Measurements from ENCODE around the gene FZD10.

Gene FZD10

DNA sequence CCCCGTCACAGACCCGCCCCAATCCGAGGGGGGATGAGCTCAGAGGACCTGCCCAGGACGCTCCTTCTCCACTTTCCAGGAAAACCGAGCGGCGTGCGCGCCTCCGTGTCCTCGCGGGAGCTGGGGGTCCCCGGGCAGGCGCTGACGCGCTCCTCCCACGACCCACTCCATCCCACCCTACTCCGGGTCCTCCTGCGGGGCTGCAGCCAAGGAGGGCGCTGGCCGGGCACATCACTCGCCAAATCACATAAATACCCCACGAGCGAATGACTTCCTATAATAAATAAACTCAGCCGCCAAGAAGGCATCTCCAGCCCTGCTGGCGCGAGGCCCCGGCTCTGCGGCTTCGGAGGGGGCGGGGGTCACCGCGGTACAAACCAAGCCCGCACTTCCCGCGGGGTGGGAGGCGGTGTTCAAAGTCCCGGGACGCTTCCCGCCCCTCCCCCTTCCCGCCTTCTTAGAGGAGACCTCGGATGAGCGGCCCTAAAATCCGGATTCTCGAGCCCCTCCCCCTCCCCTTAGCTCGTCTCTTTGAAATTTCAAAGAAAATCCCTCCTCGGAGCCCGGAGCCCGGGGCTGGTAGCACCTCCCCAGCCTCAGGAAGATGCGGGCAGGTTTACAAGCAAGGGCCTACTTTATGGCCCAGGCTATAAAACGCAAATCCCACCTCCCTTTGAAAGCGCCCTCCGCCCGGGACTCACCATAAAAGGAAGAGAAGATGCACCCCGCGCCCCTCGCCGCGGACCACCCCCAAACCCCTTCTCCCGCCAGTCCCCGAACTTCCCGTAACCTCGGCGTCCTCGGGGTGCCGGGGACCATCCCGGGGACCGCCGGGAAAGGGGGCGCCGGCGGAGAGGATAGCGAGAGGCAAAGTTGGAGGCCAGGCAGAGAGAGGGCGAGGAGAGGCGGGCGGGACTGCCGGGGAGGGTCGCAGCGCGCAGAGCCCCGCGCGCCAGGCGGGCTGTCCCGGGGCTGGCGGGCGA is 712 bp upstream of the FZD10 start:
- Histone ChIP-seq H3K27me3 (ENCODE audit: insufficient read depth, poor library complexity, severe bottlenecking) (peaks cover 2% of the 10 kb centered on the region), H3K9me3 (ENCODE audit: severe bottlenecking) (no peaks in the 10 kb centered on the region), H3K36me3 (ENCODE audit: low read depth) (peaks cover 4% of the 10 kb centered on the region; the same call in 1 of the 2 replicates), H3K4me3 (ENCODE audit: severe bottlenecking) (peak overlapping the region; percentile 45), H3K4me1 (ENCODE audit: insufficient read depth, poor library complexity, severe bottlenecking) (no peaks in the 10 kb centered on the region), H3K27ac (ENCODE audit: poor library complexity, severe bottlenecking) (peak overlapping the region; percentile 48)
- TF ChIP-seq, protein P1, sequence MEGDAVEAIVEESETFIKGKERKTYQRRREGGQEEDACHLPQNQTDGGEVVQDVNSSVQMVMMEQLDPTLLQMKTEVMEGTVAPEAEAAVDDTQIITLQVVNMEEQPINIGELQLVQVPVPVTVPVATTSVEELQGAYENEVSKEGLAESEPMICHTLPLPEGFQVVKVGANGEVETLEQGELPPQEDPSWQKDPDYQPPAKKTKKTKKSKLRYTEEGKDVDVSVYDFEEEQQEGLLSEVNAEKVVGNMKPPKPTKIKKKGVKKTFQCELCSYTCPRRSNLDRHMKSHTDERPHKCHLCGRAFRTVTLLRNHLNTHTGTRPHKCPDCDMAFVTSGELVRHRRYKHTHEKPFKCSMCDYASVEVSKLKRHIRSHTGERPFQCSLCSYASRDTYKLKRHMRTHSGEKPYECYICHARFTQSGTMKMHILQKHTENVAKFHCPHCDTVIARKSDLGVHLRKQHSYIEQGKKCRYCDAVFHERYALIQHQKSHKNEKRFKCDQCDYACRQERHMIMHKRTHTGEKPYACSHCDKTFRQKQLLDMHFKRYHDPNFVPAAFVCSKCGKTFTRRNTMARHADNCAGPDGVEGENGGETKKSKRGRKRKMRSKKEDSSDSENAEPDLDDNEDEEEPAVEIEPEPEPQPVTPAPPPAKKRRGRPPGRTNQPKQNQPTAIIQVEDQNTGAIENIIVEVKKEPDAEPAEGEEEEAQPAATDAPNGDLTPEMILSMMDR (IDR thresholded peaks at IDR 0.05; ENCODE audit: poor library complexity, severe bottlenecking) = no peak
- ATAC-seq (ENCODE audit: low read depth) = peak; percentile 45
- peak; percentile 55 for DNase-seq (ENCODE audit: low spot score)

GRCh38 chr12:130162745-130163460 is 639 bp downstream of the FZD10 start:
- peaks cover 4% of the 10 kb centered on the region; the same call in 1 of the 2 replicates for H3K36me3 ChIP-seq (ENCODE audit: low read depth)
- peak; percentile 56 for DNase-seq (ENCODE audit: low spot score)
- H3K4me1 ChIP-seq (ENCODE audit: insufficient read depth, poor library complexity, severe bottlenecking) = no peaks in the 10 kb centered on the region
- ATAC-seq (ENCODE audit: low read depth) = peak; percentile 40
- peaks cover 2% of the 10 kb centered on the region for H3K27me3 ChIP-seq (ENCODE audit: insufficient read depth, poor library complexity, severe bottlenecking)
- H3K4me3 ChIP-seq (ENCODE audit: severe bottlenecking) = peak overlapping the region; percentile 45
- no peaks in the 10 kb centered on the region for H3K9me3 ChIP-seq (ENCODE audit: severe bottlenecking)
- peak overlapping the region; percentile 48 for H3K27ac ChIP-seq (ENCODE audit: poor library complexity, severe bottlenecking)
- TF ChIP-seq, protein P1 (IDR thresholded peaks at IDR 0.05; ENCODE audit: poor library complexity, severe bottlenecking) = no peak

DNA sequence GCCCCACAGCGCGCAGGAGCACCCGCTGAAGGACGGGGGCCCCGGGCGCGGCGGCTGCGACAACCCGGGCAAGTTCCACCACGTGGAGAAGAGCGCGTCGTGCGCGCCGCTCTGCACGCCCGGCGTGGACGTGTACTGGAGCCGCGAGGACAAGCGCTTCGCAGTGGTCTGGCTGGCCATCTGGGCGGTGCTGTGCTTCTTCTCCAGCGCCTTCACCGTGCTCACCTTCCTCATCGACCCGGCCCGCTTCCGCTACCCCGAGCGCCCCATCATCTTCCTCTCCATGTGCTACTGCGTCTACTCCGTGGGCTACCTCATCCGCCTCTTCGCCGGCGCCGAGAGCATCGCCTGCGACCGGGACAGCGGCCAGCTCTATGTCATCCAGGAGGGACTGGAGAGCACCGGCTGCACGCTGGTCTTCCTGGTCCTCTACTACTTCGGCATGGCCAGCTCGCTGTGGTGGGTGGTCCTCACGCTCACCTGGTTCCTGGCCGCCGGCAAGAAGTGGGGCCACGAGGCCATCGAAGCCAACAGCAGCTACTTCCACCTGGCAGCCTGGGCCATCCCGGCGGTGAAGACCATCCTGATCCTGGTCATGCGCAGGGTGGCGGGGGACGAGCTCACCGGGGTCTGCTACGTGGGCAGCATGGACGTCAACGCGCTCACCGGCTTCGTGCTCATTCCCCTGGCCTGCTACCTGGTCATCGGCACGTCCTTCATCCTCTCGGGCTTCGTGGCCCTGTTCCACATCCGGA is 1.4 kb downstream of the FZD10 start:
- H3K4me3 ChIP-seq (ENCODE audit: severe bottlenecking) = peak overlapping the region; percentile 45
- no peak overlapping the region for H3K27ac ChIP-seq (ENCODE audit: poor library complexity, severe bottlenecking)
- H3K36me3 ChIP-seq (ENCODE audit: low read depth) = peaks cover 4% of the 10 kb centered on the region; the same call in 1 of the 2 replicates
- peak; percentile 53 for DNase-seq (ENCODE audit: low spot score)
- H3K27me3 ChIP-seq (ENCODE audit: insufficient read depth, poor library complexity, severe bottlenecking) = peaks cover 2% of the 10 kb centered on the region
- no peak for ATAC-seq (ENCODE audit: low read depth)
- TF ChIP-seq, protein P1 (IDR thresholded peaks at IDR 0.05; ENCODE audit: poor library complexity, severe bottlenecking) = no peak
- no peaks in the 10 kb centered on the region for H3K4me1 ChIP-seq (ENCODE audit: insufficient read depth, poor library complexity, severe bottlenecking)
- no peaks in the 10 kb centered on the region for H3K9me3 ChIP-seq (ENCODE audit: severe bottlenecking)

GRCh38 chr12:130164216-130164542 is 1.9 kb downstream of the FZD10 start:
- DNase-seq (ENCODE audit: low spot score) (peak; percentile 38), ATAC-seq (ENCODE audit: low read depth) (no peak)
- TF ChIP-seq, protein P1 (IDR thresholded peaks at IDR 0.05; ENCODE audit: poor library complexity, severe bottlenecking) = no peak
- Histone ChIP-seq H3K36me3 (ENCODE audit: low read depth) (peaks cover 4% of the 10 kb centered on the region; the same call in 1 of the 2 replicates), H3K27me3 (ENCODE audit: insufficient read depth, poor library complexity, severe bottlenecking) (peaks cover 2% of the 10 kb centered on the region), H3K4me3 (ENCODE audit: severe bottlenecking) (no peak overlapping the region), H3K27ac (ENCODE audit: poor library complexity, severe bottlenecking) (no peak overlapping the region), H3K4me1 (ENCODE audit: insufficient read depth, poor library complexity, severe bottlenecking) (no peaks in the 10 kb centered on the region), H3K9me3 (ENCODE audit: severe bottlenecking) (no peaks in the 10 kb centered on the region)

Measured in RWPE2 (cell line).